ENCODE measurements around the gene FLYWCH2.

Gene FLYWCH2

GRCh38 chr16:2882650-2883457 is at the start of gene FLYWCH2:
TSS of gene FLYWCH2 (plus strand) at chr16:2883215. CDS start at chr16:2896450, 13,235 bp downstream.
- H3K36me3 ChIP-seq (ENCODE audit: control insufficient read depth in 2 of 2, insufficient read depth in 1 of 2, low read length in 2 of 2), result no peaks in the 10 kb centered on the region; a peak in 1 of 3 replicates
- CTCF ChIA-PET, result interaction anchor here (0.6 to 2.6 kb wide), 8 partner anchors 15 to 521 kb away, joined by 3 to 13 read pairs (median 5); no protein-coding TSS in a partner anchor
- no peaks in the 10 kb centered on the region for H3K4me1 ChIP-seq (ENCODE audit: control insufficient read depth, insufficient read depth, low read length)
- H3K4me3 ChIP-seq (ENCODE audit: low read depth, low read length), result peak within 1 kb of the TSS; percentile 95
- POLR2A ChIA-PET, result interaction anchor here (0.5 to 2.6 kb wide), 27 partner anchors 9 to 280 kb away, joined by 3 to 40 read pairs (median 4); partner anchors contain the start of genes FLYWCH1, KCTD5, KREMEN2 and PKMYT1
- peak within 1 kb of the TSS; percentile 77; the same call in 1 of the 2 replicates for H3K27ac ChIP-seq (ENCODE audit: extremely low read depth, low read depth, low read length)
- H3K9me3 ChIP-seq (ENCODE audit: control insufficient read depth, insufficient read depth, low read depth, low read length), result no peaks in the 10 kb centered on the region
- no peak for TF ChIP-seq ZSCAN18 (tag by site-specific recombination; IDR thresholded peaks at IDR 0.05)
- no peak for TF ChIP-seq ZNF138 (tag by site-specific recombination; IDR thresholded peaks at IDR 0.05; ENCODE audit: borderline replicate concordance)
- peak; percentile 97 for TF ChIP-seq SP2 (tag by site-specific recombination; IDR thresholded peaks at IDR 0.05)
- TF ChIP-seq ZNF660 (tag by site-specific recombination; IDR thresholded peaks at IDR 0.05), result peak; percentile 65
- TF ChIP-seq ZNF311 (tag by site-specific recombination; IDR thresholded peaks at IDR 0.05; ENCODE audit: borderline replicate concordance), result no peak
- TF ChIP-seq OSR2 (tag by site-specific recombination; IDR thresholded peaks at IDR 0.05), result no peak
- peak; percentile 46; the same call in 1 of the 2 replicates for TF ChIP-seq ZBTB8A (tag by site-specific recombination; IDR thresholded peaks at IDR 0.05)
- TF ChIP-seq ZFP69B (tag by site-specific recombination; IDR thresholded peaks at IDR 0.05), result peak; percentile 67; the same call in 1 of the 2 replicates
- no peak for TF ChIP-seq ZNF280C (tag by site-specific recombination; IDR thresholded peaks at IDR 0.05)
- TF ChIP-seq ZNF560 (tag by site-specific recombination; IDR thresholded peaks at IDR 0.05; ENCODE audit: borderline replicate concordance), result no peak
- TF ChIP-seq ZNF426 (tag by site-specific recombination; IDR thresholded peaks at IDR 0.05), result no peak
- TF ChIP-seq PATZ1 (tag by site-specific recombination; IDR thresholded peaks at IDR 0.05), result peak; percentile 72; the same call in 1 of the 2 replicates
- TF ChIP-seq PBX3 (CRISPR knock-in tag; IDR thresholded peaks at IDR 0.05), result peak; percentile 90; the same call in 1 of the 2 replicates
- no peak for TF ChIP-seq ZNF404 (tag by site-specific recombination; IDR thresholded peaks at IDR 0.05)
- no peak for TF ChIP-seq ZNF140 (tag by site-specific recombination; IDR thresholded peaks at IDR 0.05)
- 0 out of 2 replicates have a peak, but pooled peaks have one; percentile 12 for TF ChIP-seq ZNF629 (tag by site-specific recombination; IDR thresholded peaks at IDR 0.05)
- TF ChIP-seq ZNF202 (tag by site-specific recombination; IDR thresholded peaks at IDR 0.05; ENCODE audit: borderline replicate concordance), result no peak
- TF ChIP-seq ZNF623 (tag by site-specific recombination; IDR thresholded peaks at IDR 0.05), result no peak
- no peak for TF ChIP-seq TCF7L2 (IDR thresholded peaks at IDR 0.05; ENCODE audit: borderline replicate concordance, low read depth, low read length)
- no peak for TF ChIP-seq ZNF571 (tag by site-specific recombination; IDR thresholded peaks at IDR 0.05)
- no peak for TF ChIP-seq ZNF704 (tag by site-specific recombination; IDR thresholded peaks at IDR 0.05)
- TF ChIP-seq ZNF692 (tag by site-specific recombination; IDR thresholded peaks at IDR 0.05), result peak; percentile 87
- no peak for TF ChIP-seq BCL6B (tag by site-specific recombination; IDR thresholded peaks at IDR 0.05)
- TF ChIP-seq SP3 (tag by site-specific recombination; IDR thresholded peaks at IDR 0.05), result peak; percentile 87
- no peak for TF ChIP-seq KLF7 (tag by site-specific recombination; IDR thresholded peaks at IDR 0.05; ENCODE audit: borderline replicate concordance)

Data from HEK293 (cell line).